ENCODE data around the gene USP15. TPM values are rescaled to one million over a fixed set of nuclear protein-coding genes. Genes with fewer than 3 reads are reported as not detected.

USP15 gene
- total and polyA plus RNA-seq, 2 of the 8 experiments (the other 6 are each of a cell fraction or from before 2014, with no cell fraction given) = 12.7 to 38.6 TPM

GRCh38 chr12:62267026-62267425 lies 6.8 kb downstream of the USP15 start (continued):
- TF ChIP-seq CHD7 (IDR thresholded peaks at IDR 0.05; ENCODE audit: insufficient replicate concordance, low read length) (no peak), MAFK (IDR thresholded peaks at IDR 0.05; ENCODE audit: low read depth, low read length) (no peak), TCF12 (IDR thresholded peaks at IDR 0.05; ENCODE audit: low read depth, low read length) (no peak), CTBP2 (IDR thresholded peaks at IDR 0.05; ENCODE audit: borderline replicate concordance, insufficient read depth, insufficient read length, low read length) (no peak), SIN3A (conservative IDR thresholded peaks at IDR 0.05 in 1 of 2, IDR thresholded peaks at IDR 0.05 in 1 of 2; ENCODE audit: low read depth in 1 of 2, low read length in 2 of 2) (no peak), CHD1 (IDR thresholded peaks at IDR 0.05; ENCODE audit: low read depth, low read length) (no peak), SP4 (IDR thresholded peaks at IDR 0.05; ENCODE audit: low read length) (no peak)
- TF ChIP-seq, protein P1, sequence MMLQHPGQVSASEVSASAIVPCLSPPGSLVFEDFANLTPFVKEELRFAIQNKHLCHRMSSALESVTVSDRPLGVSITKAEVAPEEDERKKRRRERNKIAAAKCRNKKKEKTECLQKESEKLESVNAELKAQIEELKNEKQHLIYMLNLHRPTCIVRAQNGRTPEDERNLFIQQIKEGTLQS (IDR thresholded peaks at IDR 0.05; ENCODE audit: insufficient read depth, low read depth, low read length) = no peak
- TF ChIP-seq, protein P2, sequence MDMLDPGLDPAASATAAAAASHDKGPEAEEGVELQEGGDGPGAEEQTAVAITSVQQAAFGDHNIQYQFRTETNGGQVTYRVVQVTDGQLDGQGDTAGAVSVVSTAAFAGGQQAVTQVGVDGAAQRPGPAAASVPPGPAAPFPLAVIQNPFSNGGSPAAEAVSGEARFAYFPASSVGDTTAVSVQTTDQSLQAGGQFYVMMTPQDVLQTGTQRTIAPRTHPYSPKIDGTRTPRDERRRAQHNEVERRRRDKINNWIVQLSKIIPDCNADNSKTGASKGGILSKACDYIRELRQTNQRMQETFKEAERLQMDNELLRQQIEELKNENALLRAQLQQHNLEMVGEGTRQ (IDR thresholded peaks at IDR 0.05; ENCODE audit: low read length) = no peak

Data from H1 (cell line).